ENCODE data around the gene ZNF700. TPM values are rescaled to one million over a fixed set of nuclear protein-coding genes. Genes with fewer than 3 reads are reported as not detected.
"Not testable (repeated sequence)": the region's sequence is repeated elsewhere in the genome, so short reads cannot be mapped to it uniquely, and the experiment has no call there.

ZNF700 gene
- total RNA-seq, 4 donors from 2014 or later = 6.4 to 13.9 (median 9.9) TPM

- no peak for TF ChIP-seq CTCF (IDR thresholded peaks at IDR 0.05)
- TF ChIP-seq POLR2A (IDR thresholded peaks at IDR 0.05) = no peak
- H3K27ac ChIP-seq = peak overlapping the region in 3 of 4 donors; percentile 83 to 88 (median 88)
- no peak for DNase-seq
- peaks cover 0 to 11% (median 0%) of the 10 kb centered on the region in 3 donors for H3K9me3 ChIP-seq
- H3K4me3 ChIP-seq = peak overlapping the region; percentile 38 to 78 (median 70)
- 20 to 38% methylated on average over 3 to 7 of the region's 7 CpGs for WGBS, 2 donors
- H3K36me3 ChIP-seq = no peaks in the 10 kb centered on the region
- intact Hi-C loops (cut with DNase I) = no loop called here
- H3K27me3 ChIP-seq = peaks cover 0 to 2% (median 0%) of the 10 kb centered on the region in 4 donors
- peaks cover 0 to 22% (median 6%) of the 10 kb centered on the region in 3 donors for H3K4me1 ChIP-seq
Measured at GRCh38 chr19:11887234-11887610, 37.7 kb upstream of the ZNF700 start.

- DNase-seq = no peak
- TF ChIP-seq POLR2A (IDR thresholded peaks at IDR 0.05) (no peak), CTCF (IDR thresholded peaks at IDR 0.05) (peak in 2 of 6 experiments; percentile 7 to 17)
- Histone ChIP-seq H3K27me3 (no peaks in the 10 kb centered on the region), H3K4me1 (peaks cover 0 to 22% (median 6%) of the 10 kb centered on the region in 3 donors), H3K9me3 (peaks cover 0 to 11% (median 0%) of the 10 kb centered on the region in 3 donors), H3K4me3 (peak within 1 kb of the TSS; percentile 38 to 78 (median 70)), H3K36me3 (no peaks in the 10 kb centered on the region), H3K27ac (peak within 1 kb of the TSS; percentile 61 to 88 (median 86))
- 2 to 6% methylated on average over 17 to 20 of the region's 56 CpGs for WGBS, 2 donors
- intact Hi-C loops (cut with DNase I) = no loop called here
Measured at GRCh38 chr19:11887611-11888531, 37.0 kb upstream of the ZNF700 start, which contains the start of gene ZNF69. Gene ZNF69, plus strand, starts transcription at chr19:11887782. Its CDS starts 142 bp downstream, at chr19:11887924.

- H3K4me1 ChIP-seq = peaks cover 0 to 22% (median 6%) of the 10 kb centered on the region in 3 donors
- DNase-seq; H3K4me3 ChIP-seq; H3K36me3 ChIP-seq; H3K27me3 ChIP-seq; H3K27ac ChIP-seq; intact Hi-C loops (cut with DNase I): not testable (repeated sequence)
- 72 to 74% methylated on average over 6 of the region's 6 CpGs for WGBS, 2 donors
- H3K9me3 ChIP-seq = peaks cover 0 to 11% (median 0%) of the 10 kb centered on the region in 3 donors
Measured at GRCh38 chr19:11889901-11890300, 35.0 kb upstream of the ZNF700 start.

- 91 to 93% methylated on average over 5 of the region's 5 CpGs for WGBS, 2 donors
- no peak for DNase-seq
Measured at GRCh38 chr19:11890634-11891033, 34.3 kb upstream of the ZNF700 start.

GRCh38 chr19:11894851-11895250 lies 30.1 kb upstream of the ZNF700 start:
- Histone ChIP-seq H3K27ac (no peak overlapping the region), H3K27me3 (no peaks in the 10 kb centered on the region), H3K9me3 (peaks cover 0 to 2% (median 0%) of the 10 kb centered on the region in 3 donors), H3K36me3 (no peaks in the 10 kb centered on the region), H3K4me1 (no peaks in the 10 kb centered on the region), H3K4me3 (no peak overlapping the region)
- DNase-seq = no peak
- WGBS, 2 donors = 94 to 95% methylated on average over 6 of the region's 6 CpGs
- TF ChIP-seq CTCF (IDR thresholded peaks at IDR 0.05) (no peak), POLR2A (IDR thresholded peaks at IDR 0.05) (no peak)
- intact Hi-C loops (cut with DNase I) = no loop called here

More at GRCh38 chr19:11890634-11891033, 34.3 kb upstream of the ZNF700 start:
- Histone ChIP-seq H3K4me1 (peaks cover 0 to 22% (median 6%) of the 10 kb centered on the region in 3 donors), H3K9me3 (peaks cover 0 to 11% (median 0%) of the 10 kb centered on the region in 3 donors), H3K36me3 (no peaks in the 10 kb centered on the region), H3K27me3 (no peaks in the 10 kb centered on the region), H3K27ac (no peak overlapping the region), H3K4me3 (no peak overlapping the region)
- no peak for TF ChIP-seq CTCF (IDR thresholded peaks at IDR 0.05)
- TF ChIP-seq POLR2A (IDR thresholded peaks at IDR 0.05) = no peak
- intact Hi-C loops (cut with DNase I) = no loop called here
